Measurements from ENCODE around the gene SPAG17.

GRCh38 chr1:118201524-118201923 lies 16.5 kb upstream of the SPAG17 start:
- TF ChIP-seq, protein P1, sequence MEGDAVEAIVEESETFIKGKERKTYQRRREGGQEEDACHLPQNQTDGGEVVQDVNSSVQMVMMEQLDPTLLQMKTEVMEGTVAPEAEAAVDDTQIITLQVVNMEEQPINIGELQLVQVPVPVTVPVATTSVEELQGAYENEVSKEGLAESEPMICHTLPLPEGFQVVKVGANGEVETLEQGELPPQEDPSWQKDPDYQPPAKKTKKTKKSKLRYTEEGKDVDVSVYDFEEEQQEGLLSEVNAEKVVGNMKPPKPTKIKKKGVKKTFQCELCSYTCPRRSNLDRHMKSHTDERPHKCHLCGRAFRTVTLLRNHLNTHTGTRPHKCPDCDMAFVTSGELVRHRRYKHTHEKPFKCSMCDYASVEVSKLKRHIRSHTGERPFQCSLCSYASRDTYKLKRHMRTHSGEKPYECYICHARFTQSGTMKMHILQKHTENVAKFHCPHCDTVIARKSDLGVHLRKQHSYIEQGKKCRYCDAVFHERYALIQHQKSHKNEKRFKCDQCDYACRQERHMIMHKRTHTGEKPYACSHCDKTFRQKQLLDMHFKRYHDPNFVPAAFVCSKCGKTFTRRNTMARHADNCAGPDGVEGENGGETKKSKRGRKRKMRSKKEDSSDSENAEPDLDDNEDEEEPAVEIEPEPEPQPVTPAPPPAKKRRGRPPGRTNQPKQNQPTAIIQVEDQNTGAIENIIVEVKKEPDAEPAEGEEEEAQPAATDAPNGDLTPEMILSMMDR (IDR thresholded peaks at IDR 0.05) = no peak
- no peak for TF ChIP-seq POLR2A (IDR thresholded peaks at IDR 0.05)

All from suprapubic skin (tissue), 3 donors.